ENCODE results near the gene C1orf232. TPM values are rescaled to one million over a fixed set of nuclear protein-coding genes. Genes with fewer than 3 reads are reported as not detected.
A peak's percentile ranks its signal among the peaks of the same experiment; 100 is the strongest.

C1orf232 gene
- total and polyA plus RNA-seq, 9 of the 15 experiments (the other 6 are each of a cell fraction or from before 2014, with no cell fraction given): not detected

- peak; percentile 96 for TF ChIP-seq ZNF592 (IDR thresholded peaks at IDR 0.05)
- TF ChIP-seq SP2 (IDR thresholded peaks at IDR 0.05; ENCODE audit: extremely low read depth, low read depth, low read length, poor library complexity, severe bottlenecking): no peak
- TF ChIP-seq ZNF740 (CRISPR knock-in tag; IDR thresholded peaks at IDR 0.05): no peak
- TF ChIP-seq ZNF740 (tag; IDR thresholded peaks at IDR 0.05): peak in 1 of 2 experiments; percentile 79; a peak in 2 of 4 replicates
- TF ChIP-seq NR4A1 (CRISPR knock-in tag; IDR thresholded peaks at IDR 0.05): no peak
- TF ChIP-seq NR4A1 (tag; IDR thresholded peaks at IDR 0.05): no peak
- TF ChIP-seq THRAP3 (IDR thresholded peaks at IDR 0.05; ENCODE audit: borderline replicate concordance): no peak
- no peak for TF ChIP-seq ZNF398 (CRISPR knock-in tag; IDR thresholded peaks at IDR 0.05)
- peak; percentile 87 for TF ChIP-seq KLF6 (CRISPR knock-in tag; IDR thresholded peaks at IDR 0.05; ENCODE audit: borderline replicate concordance)
- TF ChIP-seq CREB3 (tag; conservative IDR thresholded peaks at IDR 0.05; ENCODE audit: low read depth): peak; percentile 80
- no peak for TF ChIP-seq KDM5B (IDR thresholded peaks at IDR 0.05; ENCODE audit: insufficient replicate concordance, low read depth, low read length)
- peak; percentile 77 for TF ChIP-seq MEF2D (tag; conservative IDR thresholded peaks at IDR 0.05; ENCODE audit: low read depth)
- TF ChIP-seq FOXP1 (CRISPR knock-in tag; IDR thresholded peaks at IDR 0.05): no peak
- no peak for TF ChIP-seq ZNF584 (CRISPR knock-in tag; IDR thresholded peaks at IDR 0.05; ENCODE audit: low read depth)
- TF ChIP-seq ZNF79 (CRISPR knock-in tag; IDR thresholded peaks at IDR 0.05; ENCODE audit: low read depth): 0 out of 2 replicates have a peak, but pooled peaks have one; percentile 19
- peak; percentile 63; the same call in 1 of the 2 replicates for TF ChIP-seq BACH1 (tag; IDR thresholded peaks at IDR 0.05)
- TF ChIP-seq PTTG1 (tag; IDR thresholded peaks at IDR 0.05; ENCODE audit: low read depth): peak; percentile 66; the same call in 1 of the 2 replicates
- no peak for TF ChIP-seq NCOR1 (IDR thresholded peaks at IDR 0.05)
- TF ChIP-seq E2F3 (CRISPR knock-in tag; IDR thresholded peaks at IDR 0.05): 0 out of 2 replicates have a peak, but pooled peaks have one; percentile 35
- 0 out of 2 replicates have a peak, but pooled peaks have one; percentile 14 for TF ChIP-seq ZNF583 (CRISPR knock-in tag; IDR thresholded peaks at IDR 0.05)
- TF ChIP-seq SRSF9 (IDR thresholded peaks at IDR 0.05; ENCODE audit: borderline replicate concordance, low read depth, low read length): no peak
Observed at GRCh38 chr1:26129778-26130177, 39.0 kb downstream of the C1orf232 start (continued).
